Measurements from ENCODE around the gene DNAH3. TPM values are rescaled to one million over a fixed set of nuclear protein-coding genes. Genes with fewer than 3 reads are reported as not detected.
A peak's percentile ranks its signal among the peaks of the same experiment; 100 is the strongest.
"Not testable (repeated sequence)": the region's sequence is repeated elsewhere in the genome, so short reads cannot be mapped to it uniquely, and the experiment has no call there.

Gene DNAH3
- total RNA-seq, 1 experiment from 2014 or later, result 0.21 TPM

GRCh38 chr16:21060027-21060510, 90.6 kb downstream of the DNAH3 start:
- TF ChIP-seq CTCF (IDR thresholded peaks at IDR 0.05; ENCODE audit: unreplicated experiment), result no peak
- Mint-ChIP-seq H3K4me1 (ENCODE audit: low read depth, unreplicated experiment) (no peaks in the 10 kb centered on the region), H3K9me3 (ENCODE audit: low read depth, unreplicated experiment) (no peaks in the 10 kb centered on the region), H3K27me3 (ENCODE audit: unreplicated experiment) (peaks cover 47% of the 10 kb centered on the region), H3K36me3 (ENCODE audit: insufficient read depth, unreplicated experiment) (no peaks in the 10 kb centered on the region), H3K4me3 (ENCODE audit: low read depth, unreplicated experiment) (no peak overlapping the region), H3K27ac (ENCODE audit: unreplicated experiment) (no peak overlapping the region)
- intact Hi-C loops (cut with micrococcal nuclease; ENCODE audit: unreplicated experiment), result no loop called here
- DNase-seq, result no peak
- no TSS peak for BruUV-seq (replicated peaks)
- CTCF ChIA-PET, result interaction anchor here (0.6 kb wide), 1 partner anchor 247 kb away, joined by 5 read pairs; no protein-coding TSS in a partner anchor

- TF ChIP-seq CTCF (IDR thresholded peaks at IDR 0.05; ENCODE audit: unreplicated experiment), result no peak
- H3K27ac Mint-ChIP-seq (ENCODE audit: unreplicated experiment), result no peak overlapping the region
- peaks cover 67% of the 10 kb centered on the region for H3K27me3 Mint-ChIP-seq (ENCODE audit: unreplicated experiment)
- no peaks in the 10 kb centered on the region for H3K36me3 Mint-ChIP-seq (ENCODE audit: insufficient read depth, unreplicated experiment)
- DNase-seq, result no peak
- H3K4me1 Mint-ChIP-seq (ENCODE audit: low read depth, unreplicated experiment), result no peaks in the 10 kb centered on the region
- no TSS peak for BruUV-seq (replicated peaks)
- CTCF ChIA-PET, result no interaction called here
- intact Hi-C loops (cut with micrococcal nuclease; ENCODE audit: unreplicated experiment), result no loop called here
- no peaks in the 10 kb centered on the region for H3K9me3 Mint-ChIP-seq (ENCODE audit: low read depth, unreplicated experiment)
- H3K4me3 Mint-ChIP-seq (ENCODE audit: low read depth, unreplicated experiment), result no peak overlapping the region
Observed at GRCh38 chr16:21057875-21058274, 92.8 kb downstream of the DNAH3 start.

- no peak for TF ChIP-seq CTCF (IDR thresholded peaks at IDR 0.05; ENCODE audit: unreplicated experiment)
- Mint-ChIP-seq H3K27me3 (ENCODE audit: unreplicated experiment) (peaks cover 81% of the 10 kb centered on the region), H3K36me3 (ENCODE audit: insufficient read depth, unreplicated experiment) (no peaks in the 10 kb centered on the region), H3K4me1 (ENCODE audit: low read depth, unreplicated experiment) (no peaks in the 10 kb centered on the region), H3K9me3 (ENCODE audit: low read depth, unreplicated experiment) (no peaks in the 10 kb centered on the region), H3K27ac (ENCODE audit: unreplicated experiment) (no peak overlapping the region), H3K4me3 (ENCODE audit: low read depth, unreplicated experiment) (no peak overlapping the region)
- intact Hi-C loops (cut with micrococcal nuclease; ENCODE audit: unreplicated experiment), result no loop called here
- no peak for DNase-seq
- BruUV-seq (replicated peaks), result no TSS peak
- CTCF ChIA-PET, result no interaction called here
Observed at GRCh38 chr16:21056396-21056795, 94.2 kb downstream of the DNAH3 start.

- peaks cover 88% of the 10 kb centered on the region for H3K27me3 Mint-ChIP-seq (ENCODE audit: unreplicated experiment)
- H3K36me3 Mint-ChIP-seq (ENCODE audit: insufficient read depth, unreplicated experiment); H3K4me1 Mint-ChIP-seq (ENCODE audit: low read depth, unreplicated experiment); H3K27ac Mint-ChIP-seq (ENCODE audit: unreplicated experiment); H3K9me3 Mint-ChIP-seq (ENCODE audit: low read depth, unreplicated experiment); H3K4me3 Mint-ChIP-seq (ENCODE audit: low read depth, unreplicated experiment); DNase-seq; BruUV-seq (replicated peaks); intact Hi-C loops (cut with micrococcal nuclease; ENCODE audit: unreplicated experiment): not testable (repeated sequence)
- CTCF ChIA-PET, result interaction anchor here (0.6 kb wide), 1 partner anchor 118 kb away, joined by 7 read pairs; no protein-coding TSS in a partner anchor
Observed at GRCh38 chr16:21055738-21056137, 94.9 kb downstream of the DNAH3 start.

GRCh38 chr16:21053590-21053989, 97.1 kb downstream of the DNAH3 start:
- TF ChIP-seq CTCF (IDR thresholded peaks at IDR 0.05; ENCODE audit: unreplicated experiment), result no peak
- BruUV-seq (replicated peaks), result no TSS peak
- Mint-ChIP-seq H3K9me3 (ENCODE audit: low read depth, unreplicated experiment) (no peaks in the 10 kb centered on the region), H3K4me3 (ENCODE audit: low read depth, unreplicated experiment) (no peak overlapping the region), H3K27ac (ENCODE audit: unreplicated experiment) (no peak overlapping the region), H3K36me3 (ENCODE audit: insufficient read depth, unreplicated experiment) (peaks cover under 1% of the 10 kb centered on the region), H3K27me3 (ENCODE audit: unreplicated experiment) (peaks cover 77% of the 10 kb centered on the region), H3K4me1 (ENCODE audit: low read depth, unreplicated experiment) (no peaks in the 10 kb centered on the region)
- intact Hi-C loops (cut with micrococcal nuclease; ENCODE audit: unreplicated experiment), result no loop called here
- no peak for DNase-seq
- CTCF ChIA-PET, result no interaction called here

- intact Hi-C loops (cut with micrococcal nuclease; ENCODE audit: unreplicated experiment); BruUV-seq (replicated peaks); H3K4me1 Mint-ChIP-seq (ENCODE audit: low read depth, unreplicated experiment); CTCF ChIA-PET; H3K9me3 Mint-ChIP-seq (ENCODE audit: low read depth, unreplicated experiment): not testable (repeated sequence)
- Mint-ChIP-seq H3K27me3 (ENCODE audit: unreplicated experiment) (peaks cover 31% of the 10 kb centered on the region), H3K27ac (ENCODE audit: unreplicated experiment) (peak overlapping the region; percentile 16), H3K36me3 (ENCODE audit: insufficient read depth, unreplicated experiment) (peaks cover 11% of the 10 kb centered on the region), H3K4me3 (ENCODE audit: low read depth, unreplicated experiment) (peak overlapping the region; percentile 73)
- peak; percentile 59 for DNase-seq
Observed at GRCh38 chr16:21048091-21048912, 102.3 kb downstream of the DNAH3 start.
